ENCODE data around the gene FADS3. TPM values are rescaled to one million over a fixed set of nuclear protein-coding genes. Genes with fewer than 3 reads are reported as not detected.

The FADS3 gene
- total RNA-seq, 1 experiment from 2014 or later: 50.0 TPM

DNA sequence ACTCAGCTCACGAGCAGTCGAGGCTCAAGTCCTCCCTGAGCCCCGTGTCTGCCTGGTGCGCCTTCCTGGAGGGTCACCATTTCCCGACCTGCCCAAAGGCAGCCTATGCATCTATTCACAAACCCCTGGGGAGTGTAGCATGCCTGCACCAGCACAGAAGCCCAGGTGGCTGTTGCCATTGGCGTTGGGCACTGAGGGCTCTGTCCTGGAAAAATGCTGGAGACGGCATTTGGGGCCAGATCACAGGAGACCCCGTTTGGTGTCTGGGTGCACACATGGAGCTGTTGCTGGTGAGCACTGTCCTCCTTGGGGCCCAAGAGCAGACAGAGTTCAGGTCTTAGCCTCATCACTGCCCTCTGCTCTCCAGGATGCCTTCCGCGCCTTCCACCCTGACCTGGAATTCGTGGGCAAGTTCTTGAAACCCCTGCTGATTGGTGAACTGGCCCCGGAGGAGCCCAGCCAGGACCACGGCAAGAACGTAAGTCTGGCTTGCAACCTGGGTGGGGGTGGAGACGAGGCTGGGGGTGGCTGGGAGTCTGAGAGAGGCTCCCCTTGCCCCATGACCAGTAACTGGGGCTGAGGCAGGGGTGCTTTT is 53.8 kb downstream of the FADS3 start (continued):
- TF ChIP-seq ARID4B (CRISPR knock-in tag; IDR thresholded peaks at IDR 0.05; ENCODE audit: borderline replicate concordance): no peak

DNA sequence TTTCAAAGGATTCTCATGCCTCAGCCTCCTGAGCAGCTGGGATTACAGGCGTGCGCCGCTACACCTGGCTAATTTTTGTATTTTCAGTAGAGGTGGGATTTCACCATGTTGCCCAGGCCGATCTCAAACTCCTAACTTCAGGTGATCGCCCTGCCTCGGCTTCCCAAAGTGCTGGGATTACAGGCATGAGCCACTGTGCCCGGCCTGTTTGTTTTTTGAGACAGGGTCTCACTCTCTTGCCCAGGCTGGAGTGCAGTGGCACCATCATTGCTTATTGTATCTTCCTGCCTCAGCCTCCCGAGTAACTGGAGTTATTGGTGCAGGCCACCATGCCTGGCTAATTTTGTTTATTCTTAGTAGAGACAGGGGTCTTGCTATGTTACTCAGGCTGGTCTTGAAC is 55.2 kb downstream of the FADS3 start:
- H3K4me1 Mint-ChIP-seq: peaks cover 54% of the 10 kb centered on the region
- TF ChIP-seq ELF4 (CRISPR knock-in tag; IDR thresholded peaks at IDR 0.05; ENCODE audit: low read depth) (no peak), ZNF121 (CRISPR knock-in tag; IDR thresholded peaks at IDR 0.05) (peak; percentile 88), RELA (CRISPR knock-in tag; IDR thresholded peaks at IDR 0.05; ENCODE audit: borderline replicate concordance) (no peak), GTF2I (CRISPR knock-in tag; conservative IDR thresholded peaks at IDR 0.05) (no peak), ESRRA (CRISPR knock-in tag; IDR thresholded peaks at IDR 0.05; ENCODE audit: borderline replicate concordance) (no peak), AR (CRISPR knock-in tag; IDR thresholded peaks at IDR 0.05) (no peak)
- 0 out of 2 replicates have a peak, but pooled peaks cover 3% of the 10 kb centered on the region for H3K9me3 Mint-ChIP-seq
- peaks cover 46% of the 10 kb centered on the region for H3K36me3 Mint-ChIP-seq
- CTCF ChIA-PET: no interaction called here
- peak overlapping the region; percentile 88 for H3K27ac Mint-ChIP-seq
- POLR2A ChIA-PET: interaction anchor here (1.0 kb wide), 1 partner anchor 21 kb away, joined by 3 read pairs; no protein-coding TSS in a partner anchor
- ATAC-seq: no peak
- DNase-seq (ENCODE audit: low spot score): no peak
- no peak overlapping the region for H3K4me3 Mint-ChIP-seq
- H3K27me3 Mint-ChIP-seq (ENCODE audit: low read depth): no peaks in the 10 kb centered on the region

DNA sequence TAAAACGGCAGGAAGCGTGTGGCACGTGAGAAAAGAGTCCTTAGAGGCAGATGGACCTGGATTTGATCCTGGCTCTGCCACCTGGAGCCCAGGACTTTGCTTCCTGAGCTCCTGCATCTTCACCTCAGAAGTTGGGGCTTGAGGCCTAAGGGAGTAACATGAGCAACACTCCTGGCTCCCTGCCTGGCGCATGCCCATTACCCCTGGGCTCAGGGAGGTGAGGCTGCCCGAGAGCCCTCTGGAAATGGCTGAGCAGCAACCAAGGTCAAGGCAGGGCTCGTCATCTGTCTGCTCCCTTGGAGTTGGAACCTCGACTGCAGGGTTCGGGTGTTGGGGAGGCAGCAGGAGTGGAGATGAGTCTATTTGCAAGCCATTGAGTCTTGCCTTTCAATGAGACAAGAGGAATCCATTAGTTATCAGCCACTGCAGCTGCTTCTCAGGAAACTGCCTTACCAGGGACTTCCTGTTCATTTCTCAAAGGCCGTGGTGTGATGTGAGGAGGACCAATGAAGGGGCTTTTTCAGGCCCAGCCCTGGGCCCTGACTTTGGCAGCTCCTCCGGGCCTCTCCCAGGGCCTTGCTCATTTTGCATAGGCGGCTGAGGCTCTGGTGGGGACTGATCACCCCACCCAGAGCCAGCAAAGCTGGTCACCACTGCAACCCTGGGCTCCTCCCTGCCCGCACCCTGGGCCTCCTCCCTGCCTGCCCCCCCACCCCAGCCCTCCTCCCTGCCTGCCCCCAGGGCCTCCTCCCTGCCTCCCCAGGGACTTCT is 56.9 kb downstream of the FADS3 start:
- peak; percentile 49 for DNase-seq (ENCODE audit: low spot score)
- Mint-ChIP-seq H3K27ac (peak overlapping the region; percentile 98), H3K36me3 (peaks cover 28% of the 10 kb centered on the region), H3K4me3 (no peak overlapping the region; the same call in 1 of the 2 replicates), H3K27me3 (ENCODE audit: low read depth) (no peaks in the 10 kb centered on the region), H3K9me3 (no peaks in the 10 kb centered on the region), H3K4me1 (peaks cover 70% of the 10 kb centered on the region)
- ChIA-PET POLR2A (interaction anchor here (0.6 to 1.8 kb wide), 8 partner anchors 10 to 608 kb away, joined by 3 to 20 read pairs (median 3); partner anchors contain the start of gene FADS1), CTCF (interaction anchor here (0.5 to 2.3 kb wide), 12 partner anchors 10 to 274 kb away, joined by 3 to 25 read pairs (median 4); partner anchors contain the start of gene FADS1)
- peak; percentile 87 for ATAC-seq
- TF ChIP-seq SOX15 (CRISPR knock-in tag; IDR thresholded peaks at IDR 0.05): no peak
- TF ChIP-seq, protein P1, sequence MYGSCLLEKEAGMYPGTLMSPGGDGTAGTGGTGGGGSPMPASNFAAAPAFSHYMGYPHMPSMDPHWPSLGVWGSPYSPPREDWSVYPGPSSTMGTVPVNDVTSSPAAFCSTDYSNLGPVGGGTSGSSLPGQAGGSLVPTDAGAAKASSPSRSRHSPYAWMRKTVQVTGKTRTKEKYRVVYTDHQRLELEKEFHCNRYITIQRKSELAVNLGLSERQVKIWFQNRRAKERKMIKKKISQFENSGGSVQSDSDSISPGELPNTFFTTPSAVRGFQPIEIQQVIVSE (CRISPR knock-in tag; IDR thresholded peaks at IDR 0.05; ENCODE audit: borderline replicate concordance): no peak
- TF ChIP-seq ZNF138 (CRISPR knock-in tag; conservative IDR thresholded peaks at IDR 0.05): no peak
- TF ChIP-seq ELF4 (CRISPR knock-in tag; IDR thresholded peaks at IDR 0.05; ENCODE audit: low read depth): no peak
- no peak for TF ChIP-seq EMX1 (CRISPR knock-in tag; IDR thresholded peaks at IDR 0.05)
- TF ChIP-seq TP53 (CRISPR knock-in tag; IDR thresholded peaks at IDR 0.05): no peak
- TF ChIP-seq NFYB (CRISPR knock-in tag; conservative IDR thresholded peaks at IDR 0.05; ENCODE audit: low read depth): no peak
- no peak for TF ChIP-seq ZBTB21 (CRISPR knock-in tag; IDR thresholded peaks at IDR 0.05; ENCODE audit: borderline replicate concordance)
- TF ChIP-seq GTF2I (CRISPR knock-in tag; conservative IDR thresholded peaks at IDR 0.05): no peak
- no peak for TF ChIP-seq TCF7 (CRISPR knock-in tag; IDR thresholded peaks at IDR 0.05; ENCODE audit: low read depth)
- TF ChIP-seq ZNF423 (CRISPR knock-in tag; IDR thresholded peaks at IDR 0.05): no peak
- no peak for TF ChIP-seq ZNF396 (CRISPR knock-in tag; IDR thresholded peaks at IDR 0.05; ENCODE audit: borderline replicate concordance)
- TF ChIP-seq NR3C1 (CRISPR knock-in tag; conservative IDR thresholded peaks at IDR 0.05; ENCODE audit: low read depth): no peak
- TF ChIP-seq ETV6 (CRISPR knock-in tag; IDR thresholded peaks at IDR 0.05): no peak; the same call in 1 of the 2 replicates
- TF ChIP-seq ATF3 (CRISPR knock-in tag; conservative IDR thresholded peaks at IDR 0.05): no peak
- no peak for TF ChIP-seq KAT7 (CRISPR knock-in tag; IDR thresholded peaks at IDR 0.05; ENCODE audit: borderline replicate concordance)
